ENCODE measurements around the gene WDR20. TPM values are rescaled to one million over a fixed set of nuclear protein-coding genes. Genes with fewer than 3 reads are reported as not detected.

Gene WDR20
- total and polyA plus RNA-seq, 2 donors (not counting 3 experiments of a cell fraction or from before 2014, with no cell fraction given): 12.2 to 22.4 TPM

GRCh38 chr14:102154821-102155549 lies 15.3 kb downstream of the WDR20 start:
- BruUV-seq (replicated peaks): no TSS peak
- CTCF ChIA-PET: interaction anchor here (1.7 kb wide), 1 partner anchor 9 kb away, joined by 6 read pairs; no protein-coding TSS in a partner anchor
- Histone ChIP-seq H3K27ac (ENCODE audit: insufficient read depth, low read depth, low read length) (no peak overlapping the region), H3K9me3 (replicated peaks; ENCODE audit: control insufficient read depth, insufficient read depth, low read length) (no peaks in the 10 kb centered on the region), H3K27me3 (ENCODE audit: control insufficient read depth in 2 of 2, insufficient read depth in 2 of 2, low read length in 2 of 2) (no peaks in the 10 kb centered on the region), H3K9me1 (replicated peaks; ENCODE audit: control insufficient read depth, extremely low read depth, insufficient read depth, low read length) (no peaks in the 10 kb centered on the region), H3K4me2 (ENCODE audit: insufficient read depth, low read length) (no peak overlapping the region), H3K36me3 (ENCODE audit: control insufficient read depth in 2 of 2, extremely low read depth in 1 of 2, insufficient read depth in 2 of 2, low read length in 2 of 2) (no peaks in the 10 kb centered on the region), H3K4me1 (ENCODE audit: control insufficient read depth, extremely low read depth, insufficient read depth, low read length) (no peaks in the 10 kb centered on the region), H4K20me1 (replicated peaks; ENCODE audit: control insufficient read depth, extremely low read depth, insufficient read depth, low read length) (no peaks in the 10 kb centered on the region), H2AFZ (ENCODE audit: low read depth, low read length) (no peak overlapping the region), H3K4me3 (replicated peaks in 1 of 3; ENCODE audit: insufficient read depth in 1 of 3, low read depth in 1 of 3, low read length in 3 of 3) (no peak overlapping the region), H3K79me2 (ENCODE audit: control insufficient read depth, insufficient read depth, low read length) (peaks cover 58% of the 10 kb centered on the region), H3K9ac (replicated peaks; ENCODE audit: extremely low read depth, insufficient read depth, low read length) (no peak overlapping the region)
- TF ChIP-seq MAX (IDR thresholded peaks at IDR 0.05; ENCODE audit: insufficient read depth, insufficient read length) (no peak), JUN (IDR thresholded peaks at IDR 0.05; ENCODE audit: borderline replicate concordance, insufficient read depth, insufficient read length, low read depth) (no peak), EZH2 (IDR thresholded peaks at IDR 0.05; ENCODE audit: borderline replicate concordance, low read depth, low read length, severe bottlenecking) (no peak), CTCF (IDR thresholded peaks at IDR 0.05; ENCODE audit: extremely low read depth in 1 of 2, insufficient read depth in 1 of 2, low read depth in 1 of 2, low read length in 2 of 2) (no peak)
- POLR2A ChIA-PET: no interaction called here
- intact Hi-C loops (cut with micrococcal nuclease): no loop called here
- dilution Hi-C loops (cut with MboI; ENCODE audit: extremely low pct_ligation_motif_present, low sequenced_read_pairs): no loop called here
- DNase-seq (ENCODE audit: low read depth, low spot score) (no peak), FAIRE-seq (no peak)

- no peak for DNase-seq (ENCODE audit: low read depth, low spot score)
- FAIRE-seq: no peak
These were observed 17.6 kb downstream of the WDR20 start for GRCh38 chr14:102157346-102157745.

More at GRCh38 chr14:102157346-102157745, 17.6 kb downstream of the WDR20 start:
- intact Hi-C loops (cut with micrococcal nuclease) (no loop called here), dilution Hi-C loops (cut with MboI; ENCODE audit: extremely low pct_ligation_motif_present, low sequenced_read_pairs) (no loop called here)
- Histone ChIP-seq H4K20me1 (replicated peaks; ENCODE audit: control insufficient read depth, extremely low read depth, insufficient read depth, low read length) (no peaks in the 10 kb centered on the region), H3K9ac (replicated peaks; ENCODE audit: extremely low read depth, insufficient read depth, low read length) (no peak overlapping the region), H3K4me1 (ENCODE audit: control insufficient read depth, extremely low read depth, insufficient read depth, low read length) (no peaks in the 10 kb centered on the region), H3K27me3 (ENCODE audit: control insufficient read depth in 2 of 2, insufficient read depth in 2 of 2, low read length in 2 of 2) (no peaks in the 10 kb centered on the region), H2AFZ (ENCODE audit: low read depth, low read length) (no peak overlapping the region), H3K4me2 (ENCODE audit: insufficient read depth, low read length) (no peak overlapping the region), H3K36me3 (ENCODE audit: control insufficient read depth in 2 of 2, extremely low read depth in 1 of 2, insufficient read depth in 2 of 2, low read length in 2 of 2) (no peaks in the 10 kb centered on the region), H3K9me3 (replicated peaks; ENCODE audit: control insufficient read depth, insufficient read depth, low read length) (no peaks in the 10 kb centered on the region), H3K79me2 (ENCODE audit: control insufficient read depth, insufficient read depth, low read length) (peaks cover 63% of the 10 kb centered on the region), H3K27ac (ENCODE audit: insufficient read depth, low read depth, low read length) (no peak overlapping the region), H3K4me3 (replicated peaks in 1 of 3; ENCODE audit: insufficient read depth in 1 of 3, low read depth in 1 of 3, low read length in 3 of 3) (no peak overlapping the region), H3K9me1 (replicated peaks; ENCODE audit: control insufficient read depth, extremely low read depth, insufficient read depth, low read length) (no peaks in the 10 kb centered on the region)
- ChIA-PET CTCF (no interaction called here), POLR2A (no interaction called here)
- TF ChIP-seq EZH2 (IDR thresholded peaks at IDR 0.05; ENCODE audit: borderline replicate concordance, low read depth, low read length, severe bottlenecking) (no peak), MYC (IDR thresholded peaks at IDR 0.05; ENCODE audit: low read depth, low read length) (no peak), POLR2A (IDR thresholded peaks at IDR 0.05; ENCODE audit: low read depth, low read length) (no peak), POLR2AphosphoS5 (IDR thresholded peaks at IDR 0.05; ENCODE audit: insufficient read depth, low read depth, low read length) (no peak), GATA2 (IDR thresholded peaks at IDR 0.05; ENCODE audit: insufficient read depth, insufficient read length, low read depth, low read length) (no peak), CTCF (IDR thresholded peaks at IDR 0.05; ENCODE audit: extremely low read depth in 1 of 2, insufficient read depth in 1 of 2, low read depth in 1 of 2, low read length in 2 of 2) (no peak), JUN (IDR thresholded peaks at IDR 0.05; ENCODE audit: borderline replicate concordance, insufficient read depth, insufficient read length, low read depth) (no peak), FOS (IDR thresholded peaks at IDR 0.05; ENCODE audit: borderline replicate concordance, insufficient read depth, low read length) (no peak), MAX (IDR thresholded peaks at IDR 0.05; ENCODE audit: insufficient read depth, insufficient read length) (no peak)
- BruUV-seq (replicated peaks): no TSS peak
